ENCODE data around the gene LRRFIP2. TPM values are rescaled to one million over a fixed set of nuclear protein-coding genes. Genes with fewer than 3 reads are reported as not detected.

The LRRFIP2 gene
- total RNA-seq, 1 donor from 2014 or later = 146 TPM

- intact Hi-C loops (cut with DNase I) = no loop called here
- no peak for DNase-seq (ENCODE audit: missing footprints)
These were observed 24.2 kb upstream of the LRRFIP2 start for GRCh38 chr3:37198547-37198946.

GRCh38 chr3:37197810-37198371 lies 23.5 kb upstream of the LRRFIP2 start:
- intact Hi-C loops (cut with DNase I) = no loop called here
- DNase-seq (ENCODE audit: missing footprints) (no peak), ATAC-seq (no peak)

More at GRCh38 chr3:37198547-37198946, 24.2 kb upstream of the LRRFIP2 start:
- no peak for ATAC-seq

GRCh38 chr3:37194533-37194932 lies 20.2 kb upstream of the LRRFIP2 start:
- DNase-seq (ENCODE audit: missing footprints) = no peak
- intact Hi-C loops (cut with DNase I) = no loop called here
- ATAC-seq = no peak

GRCh38 chr3:37190667-37191066 lies 16.3 kb upstream of the LRRFIP2 start:
- intact Hi-C loops (cut with DNase I) = no loop called here
- DNase-seq (ENCODE audit: missing footprints) = no peak
- ATAC-seq = no peak

GRCh38 chr3:37189109-37189508 lies 14.7 kb upstream of the LRRFIP2 start:
- intact Hi-C loops (cut with DNase I) = no loop called here
- ATAC-seq (no peak), DNase-seq (ENCODE audit: missing footprints) (no peak)

GRCh38 chr3:37183976-37184375 lies 9.6 kb upstream of the LRRFIP2 start:
- intact Hi-C loops (cut with DNase I) = no loop called here
- ATAC-seq = peak; percentile 72

GRCh38 chr3:37183375-37183831 lies 9.0 kb upstream of the LRRFIP2 start:
- intact Hi-C loops (cut with DNase I) = no loop called here
- DNase-seq (ENCODE audit: missing footprints) (no peak), ATAC-seq (no peak)

More at GRCh38 chr3:37183976-37184375, 9.6 kb upstream of the LRRFIP2 start:
- no peak for DNase-seq (ENCODE audit: missing footprints)

- intact Hi-C loops (cut with DNase I) = no loop called here
- DNase-seq (ENCODE audit: missing footprints) = no peak
- no peak for ATAC-seq
These were observed 8.4 kb upstream of the LRRFIP2 start for GRCh38 chr3:37182816-37183215.

GRCh38 chr3:37181756-37182155 lies 7.4 kb upstream of the LRRFIP2 start:
- ATAC-seq (no peak), DNase-seq (ENCODE audit: missing footprints) (no peak)
- intact Hi-C loops (cut with DNase I) = no loop called here

- no peak for ATAC-seq
- DNase-seq (ENCODE audit: missing footprints) = no peak
- intact Hi-C loops (cut with DNase I) = no loop called here
These were observed 5.0 kb upstream of the LRRFIP2 start for GRCh38 chr3:37179144-37179967.

- intact Hi-C loops (cut with DNase I) = no loop called here
- DNase-seq (ENCODE audit: missing footprints) (no peak), ATAC-seq (no peak)
These were observed 576 bp downstream of the LRRFIP2 start for GRCh38 chr3:37173806-37174205.

- no peak for DNase-seq (ENCODE audit: missing footprints)
- peak; percentile 50 for ATAC-seq
- intact Hi-C loops (cut with DNase I) = no loop called here
These were observed 3.2 kb downstream of the LRRFIP2 start for GRCh38 chr3:37171144-37171543.

- DNase-seq (ENCODE audit: missing footprints) (no peak), ATAC-seq (no peak)
- intact Hi-C loops (cut with DNase I) = no loop called here
These were observed 3.9 kb downstream of the LRRFIP2 start for GRCh38 chr3:37170513-37170912.

GRCh38 chr3:37170060-37170459 lies 4.3 kb downstream of the LRRFIP2 start:
- no peak for DNase-seq (ENCODE audit: missing footprints)
- no peak for ATAC-seq
- intact Hi-C loops (cut with DNase I) = no loop called here

- intact Hi-C loops (cut with DNase I) = no loop called here
- ATAC-seq (no peak), DNase-seq (ENCODE audit: missing footprints) (no peak)
These were observed 5.5 kb downstream of the LRRFIP2 start for GRCh38 chr3:37168896-37169295.

- no peak for DNase-seq (ENCODE audit: missing footprints)
- ATAC-seq = no peak
- intact Hi-C loops (cut with DNase I) = no loop called here
These were observed 10.9 kb downstream of the LRRFIP2 start for GRCh38 chr3:37163262-37164015.

GRCh38 chr3:37162501-37163245 lies 11.7 kb downstream of the LRRFIP2 start:
- no peak for DNase-seq (ENCODE audit: missing footprints)
- ATAC-seq = no peak
- intact Hi-C loops (cut with DNase I) = no loop called here

GRCh38 chr3:37161351-37161750 lies 13.0 kb downstream of the LRRFIP2 start:
- no peak for ATAC-seq
- intact Hi-C loops (cut with DNase I) = no loop called here
- no peak for DNase-seq (ENCODE audit: missing footprints)

GRCh38 chr3:37155782-37156181 lies 18.6 kb downstream of the LRRFIP2 start:
- ATAC-seq (no peak), DNase-seq (ENCODE audit: missing footprints) (no peak)
- intact Hi-C loops (cut with DNase I) = no loop called here
